ENCODE results near the gene PLEKHG5.

The PLEKHG5 gene

DNA sequence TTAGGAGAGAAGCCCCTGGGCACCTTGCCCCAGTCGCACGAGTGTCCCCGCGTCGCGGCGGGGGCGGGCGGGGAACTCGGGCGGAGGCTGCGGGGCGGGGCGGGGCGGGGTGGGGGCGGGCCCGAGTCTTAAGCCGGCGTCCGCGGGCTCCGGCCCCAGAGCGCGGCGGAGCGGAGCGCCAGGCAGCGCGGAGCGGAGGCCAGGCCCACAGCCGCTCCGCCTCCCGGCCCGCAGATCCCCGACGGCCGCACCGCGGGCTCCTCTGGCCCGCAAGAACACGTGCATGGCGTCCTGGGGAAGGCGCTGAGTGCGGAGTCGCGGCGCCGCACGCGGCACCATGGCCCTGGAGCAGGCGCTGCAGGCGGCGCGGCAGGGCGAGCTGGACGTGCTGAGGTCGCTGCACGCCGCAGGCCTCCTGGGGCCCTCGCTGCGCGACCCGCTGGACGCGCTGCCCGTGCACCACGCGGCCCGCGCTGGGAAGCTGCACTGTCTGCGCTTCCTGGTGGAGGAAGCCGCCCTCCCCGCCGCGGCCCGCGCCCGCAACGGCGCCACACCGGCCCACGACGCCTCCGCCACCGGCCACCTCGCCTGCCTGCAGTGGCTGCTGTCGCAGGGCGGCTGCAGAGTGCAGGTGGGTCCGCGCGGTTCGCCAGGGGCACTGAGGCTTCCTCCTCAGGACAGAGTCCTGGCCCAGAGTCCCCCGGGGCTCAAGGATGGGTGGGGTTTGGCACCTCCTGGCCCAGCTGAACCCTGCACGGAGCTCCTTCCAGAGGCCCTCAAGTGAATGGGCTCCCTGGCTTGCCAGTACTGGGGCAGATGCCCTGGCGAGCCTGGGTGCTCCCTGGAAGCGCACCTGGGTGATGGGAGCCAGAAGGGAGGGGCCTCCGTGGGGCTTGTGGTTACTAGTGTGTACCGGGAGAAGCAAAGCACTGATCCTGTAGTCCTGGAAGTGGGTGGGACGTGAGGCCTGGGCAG lies 66.6 kb downstream of the PLEKHG5 start, which contains the start of gene ESPN:
TSS of gene ESPN (plus strand) at position 158 of the 975 bp plus-strand sequence. CDS start at position 338, 180 bp downstream.
- DNase-seq = no peak

DNA sequence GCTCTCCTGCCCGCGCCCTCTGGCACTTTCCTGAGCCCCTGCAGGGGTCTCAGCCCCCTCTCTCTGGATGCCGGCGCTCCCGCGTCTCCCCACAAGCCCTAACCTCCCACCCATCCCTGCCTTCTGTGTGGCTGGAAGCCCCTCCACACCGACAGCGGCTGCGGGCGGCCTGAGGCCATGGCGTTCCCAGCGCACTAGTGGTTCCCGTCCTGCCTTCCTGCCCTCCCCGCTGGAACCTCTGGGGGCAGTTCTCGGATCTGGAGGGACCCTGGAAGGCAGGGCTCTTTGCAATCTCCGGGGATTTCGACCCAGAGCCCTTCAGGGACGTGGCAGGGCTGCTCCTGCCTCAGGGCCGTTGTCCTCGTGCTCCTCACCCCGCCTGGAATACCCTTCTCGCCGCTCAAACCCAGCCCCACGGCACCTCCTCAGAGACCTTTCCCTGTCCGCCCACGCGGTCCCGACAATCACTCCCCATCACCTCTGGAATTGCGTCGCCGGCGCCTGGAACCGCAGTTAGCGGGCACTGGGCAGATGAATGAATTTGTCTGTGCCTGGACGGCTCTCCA lies 67.4 kb downstream of the PLEKHG5 start:
- DNase-seq = no peak

DNA sequence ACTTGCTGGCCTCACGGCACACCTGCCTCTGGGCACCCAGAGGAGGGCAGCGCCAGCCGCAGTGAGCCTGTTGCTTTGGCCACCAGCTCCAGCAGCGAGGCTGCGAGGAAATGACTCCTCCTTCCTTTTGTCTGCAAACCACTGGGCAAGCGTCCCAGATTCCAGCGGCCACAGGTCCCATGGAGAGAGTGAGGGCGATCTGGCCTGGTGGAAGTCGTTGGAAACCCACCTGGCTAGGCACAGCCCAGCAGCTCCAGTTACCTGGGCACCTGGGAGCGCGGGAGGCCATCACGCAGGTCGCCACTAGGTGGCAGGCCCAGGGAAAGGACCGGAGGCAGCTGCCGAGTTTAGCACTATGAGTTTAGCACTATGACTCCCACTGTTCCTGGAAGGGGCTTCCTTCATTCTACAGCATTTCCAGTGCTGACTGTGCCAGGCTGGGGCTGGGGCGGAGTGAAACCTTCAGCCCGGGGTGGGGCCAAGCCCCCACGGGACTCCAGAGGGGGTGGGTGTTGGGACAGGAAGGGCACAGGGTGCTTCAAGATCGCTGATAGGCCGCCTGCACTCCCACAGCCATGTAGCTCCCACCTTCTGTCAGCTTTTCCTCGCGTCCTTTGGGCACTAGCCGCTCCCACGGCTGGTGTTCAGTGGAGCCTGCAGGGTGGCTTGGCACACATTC lies 68.0 kb downstream of the PLEKHG5 start:
- DNase-seq = peak; percentile 85

DNA sequence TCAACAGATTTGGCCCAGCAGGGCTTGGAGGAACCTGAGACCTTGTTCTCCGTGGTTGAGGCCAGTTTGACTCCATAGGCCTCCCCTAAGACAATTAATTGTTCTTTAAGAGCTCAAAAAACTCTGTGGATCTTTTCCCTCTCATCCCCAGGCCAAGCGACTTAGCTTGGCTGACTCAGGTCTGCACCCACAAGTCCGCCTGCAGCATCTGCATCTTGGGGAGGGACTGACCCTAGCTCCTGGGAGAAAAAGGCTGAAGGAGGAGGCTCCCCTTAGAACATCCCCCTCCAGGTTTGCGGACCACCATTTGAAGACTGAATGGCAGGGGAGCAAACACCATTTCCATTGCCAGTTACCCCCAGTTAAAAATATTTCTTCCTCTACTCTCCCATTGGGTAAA lies 70.2 kb downstream of the PLEKHG5 start:
- no peak for DNase-seq

DNA sequence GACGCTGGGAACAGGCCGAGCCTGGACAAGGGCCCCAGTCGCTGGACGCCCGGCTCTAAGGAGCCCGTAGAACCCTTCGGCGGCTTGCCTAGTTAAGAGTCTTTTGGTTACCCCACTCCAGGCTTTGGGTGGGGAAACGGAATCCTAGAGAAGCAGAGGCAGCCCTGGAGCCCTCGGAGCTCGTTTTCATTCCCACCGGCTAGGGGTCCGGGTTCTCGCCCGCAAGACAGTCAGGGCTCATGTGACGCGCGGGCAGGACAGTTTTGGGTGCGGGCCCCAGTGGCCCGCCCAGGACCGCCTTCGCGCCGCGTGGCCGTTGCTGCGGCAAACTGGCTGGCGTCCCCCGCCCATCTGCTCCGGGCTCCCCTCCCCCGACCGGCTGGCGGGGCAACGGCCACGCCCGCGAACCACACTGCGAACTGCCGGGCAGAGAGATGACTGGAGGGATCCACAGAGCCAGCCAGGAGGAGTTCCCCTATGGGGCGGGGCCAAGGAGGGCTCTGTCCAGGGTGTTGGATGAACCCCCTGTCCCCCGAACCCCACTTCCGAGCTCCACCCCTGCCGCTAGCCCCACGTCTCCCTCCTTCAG lies 70.9 kb downstream of the PLEKHG5 start:
- no peak for DNase-seq

DNA sequence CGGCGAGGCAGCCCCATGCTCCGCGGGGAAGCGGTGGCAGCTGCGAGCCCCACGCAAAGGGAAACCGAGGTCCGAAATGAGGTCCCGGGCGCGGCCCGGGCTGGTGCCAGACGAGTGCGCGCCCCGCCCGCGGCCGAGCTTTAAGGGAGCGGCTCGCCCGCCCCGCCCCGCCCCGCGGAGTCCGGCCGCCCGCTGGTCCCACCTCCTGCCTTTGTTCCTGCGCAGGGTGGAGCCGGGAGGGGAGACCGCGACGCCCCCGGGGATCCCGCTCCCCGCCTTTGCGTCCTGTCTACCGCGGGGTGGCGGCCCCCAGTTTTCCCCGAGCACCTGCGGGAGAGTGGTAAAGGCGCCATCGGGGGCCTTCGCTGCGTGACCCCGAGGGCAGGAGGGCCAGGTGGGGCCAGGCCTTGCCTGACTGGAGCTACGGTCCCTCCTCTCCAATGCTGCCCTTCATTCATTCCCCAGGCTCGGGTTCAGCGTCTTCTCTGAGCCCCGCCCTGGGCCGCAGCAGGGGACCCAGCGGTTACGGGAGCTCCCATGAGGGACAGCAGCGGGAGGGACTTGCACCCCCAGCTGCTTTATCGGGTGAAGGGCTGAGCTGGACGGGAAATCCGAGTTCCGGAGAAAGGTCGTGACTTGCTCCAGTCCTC lies 71.5 kb downstream of the PLEKHG5 start, which contains the start of gene HES2:
TSS of gene HES2 (minus strand) at position 116 of the 650 bp plus-strand sequence. CDS start at position 17, 99 bp downstream.
- DNase-seq = no peak

DNA sequence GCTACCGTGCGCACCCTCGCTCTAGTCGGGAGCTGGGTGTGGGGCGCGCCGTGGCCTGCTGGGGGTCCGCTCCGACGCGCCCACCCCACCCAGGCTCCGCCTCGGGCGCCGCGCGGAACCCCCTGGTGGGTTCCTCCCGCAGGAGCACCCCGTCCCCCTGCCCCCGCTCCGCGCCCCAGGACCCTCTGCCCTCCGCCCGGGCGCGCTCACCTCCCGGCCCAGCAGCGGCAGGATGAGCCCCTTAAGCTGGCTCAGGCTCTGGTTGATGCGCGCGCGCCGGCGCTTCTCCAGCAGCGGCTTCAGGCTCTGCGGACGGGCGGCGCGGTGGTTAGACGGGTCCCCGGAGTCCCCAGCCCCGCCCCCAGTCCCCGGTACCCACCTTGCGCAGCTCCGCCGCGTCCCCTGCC lies 72.1 kb downstream of the PLEKHG5 start:
- DNase-seq = no peak

DNA sequence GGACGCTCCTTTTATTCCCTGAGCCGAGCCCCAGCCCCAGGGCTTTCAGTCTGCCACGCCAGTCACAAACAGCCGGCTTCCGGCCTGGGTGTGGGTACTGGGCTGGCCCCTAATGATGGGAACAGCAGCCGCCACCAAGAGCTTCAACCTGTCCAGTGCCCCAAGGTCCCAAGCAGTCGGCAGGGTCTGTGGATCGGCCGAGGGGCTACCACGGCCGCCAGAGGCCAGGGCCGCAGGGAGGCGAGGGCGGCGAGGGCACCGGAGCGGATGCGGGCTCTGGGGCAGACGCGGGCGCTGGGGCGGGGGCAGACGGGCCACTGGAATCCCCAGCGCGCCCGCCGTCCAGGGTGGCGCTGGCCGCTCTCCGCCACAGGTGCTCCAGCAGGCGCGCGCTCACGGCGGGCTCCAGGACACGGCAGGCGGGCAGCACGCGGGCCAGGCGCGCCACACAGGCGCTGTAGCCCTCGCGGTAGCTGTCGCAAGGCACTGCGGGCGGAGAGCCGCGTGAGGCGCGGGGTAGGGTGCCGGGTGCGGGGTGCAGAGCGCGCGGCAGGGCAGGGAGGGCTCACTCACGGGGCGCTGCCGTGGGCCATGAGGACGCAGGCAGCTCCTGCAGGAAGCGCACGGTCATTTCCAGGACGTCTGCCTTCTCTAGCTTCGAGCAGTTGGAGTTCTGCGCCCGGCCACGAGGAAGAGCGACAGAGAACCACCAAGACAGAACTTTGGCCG lies 72.6 kb downstream of the PLEKHG5 start:
- no peak for DNase-seq

DNA sequence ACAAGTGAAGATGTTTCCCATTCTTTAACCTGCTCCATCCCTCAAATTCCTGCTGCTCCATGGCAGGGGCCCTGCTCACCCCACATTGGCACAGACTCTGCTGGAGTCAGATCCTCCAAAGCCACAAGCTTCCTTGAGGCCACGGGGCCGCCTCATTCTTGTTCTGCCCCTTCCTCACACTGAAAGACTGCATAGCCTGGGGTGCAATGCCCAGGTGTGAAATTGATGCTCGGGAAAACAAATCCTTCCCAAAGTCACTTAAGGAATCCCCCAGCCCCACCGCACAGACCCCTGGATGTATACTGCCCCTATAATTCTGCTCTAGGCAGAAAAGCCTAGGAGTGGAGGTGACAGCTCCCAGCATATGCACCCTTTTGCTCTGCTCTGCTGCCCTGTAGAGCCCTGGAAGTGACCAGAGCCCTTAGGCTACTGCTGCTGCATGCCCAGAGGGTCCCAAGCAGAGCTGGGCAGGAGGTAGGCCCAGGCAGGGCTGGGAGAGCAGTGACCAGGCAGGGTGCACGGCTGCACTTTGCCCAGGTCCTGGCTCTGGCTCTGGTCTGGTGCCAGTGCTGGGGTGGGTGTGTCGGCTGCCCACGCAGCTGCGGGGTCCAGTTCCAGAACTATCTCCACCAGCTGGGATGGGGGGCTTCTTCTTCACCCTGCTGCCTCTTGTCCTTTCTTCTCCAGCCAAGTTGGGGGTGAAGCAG lies 73.4 kb downstream of the PLEKHG5 start:
- no peak for DNase-seq
